GM12892 (cell line): ENCODE results near the gene PACS1.

Experiments used
- DNase-seq: peaks from one replicate; pipeline ENCODE4 v3.0.0; 2011; ENCODE audit not compliant: insufficient read length
- FAIRE-seq: peaks from 2 replicates; lab custom pipeline; 2011; peaks lifted over from hg19 to GRCh38; lab: Jason Lieb, UNC
- POLR2A ChIP-seq: IDR thresholded peaks from 2 replicates; pipeline ENCODE4 v1.6.1; 2011; ENCODE audit warnings: low read depth, low read length, control low read depth
- POLR2AphosphoS5 ChIP-seq: IDR thresholded peaks from 2 replicates; pipeline ENCODE4 v1.6.1; 2011; ENCODE audit warnings: low read depth, low read length, control low read depth
- TAF1 ChIP-seq: IDR thresholded peaks from 2 replicates; pipeline ENCODE4 v1.6.1; 2011; ENCODE audit warnings: low read depth, mild to moderate bottlenecking, control low read depth, low read length, borderline replicate concordance

The PACS1 gene

GRCh38 chr11:66116576-66117361 lies 46.7 kb downstream of the PACS1 start:
- DNase-seq (no peak), FAIRE-seq (no peak)
- no peak for TF ChIP-seq POLR2AphosphoS5
- TF ChIP-seq TAF1, result no peak
- TF ChIP-seq POLR2A, result no peak

DNA sequence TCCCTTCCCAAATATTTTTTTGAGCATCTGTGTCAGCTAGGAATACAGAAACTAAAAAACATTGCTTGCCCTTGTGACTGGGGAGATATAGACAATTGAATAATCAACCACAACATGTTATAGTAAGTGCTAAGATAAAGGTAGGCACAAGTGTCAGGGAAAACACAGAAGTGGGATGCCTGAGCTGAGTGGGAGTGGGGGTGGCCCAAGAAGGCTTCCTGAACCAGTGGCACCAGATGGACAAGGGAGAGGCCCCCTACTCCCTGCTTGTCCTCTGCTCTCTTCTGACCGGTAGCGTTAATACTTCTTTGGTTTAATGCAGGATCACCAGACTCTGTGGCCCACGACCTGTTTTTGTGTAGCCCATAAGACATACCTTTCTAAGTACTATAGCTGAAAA lies 48.8 kb downstream of the PACS1 start:
- FAIRE-seq (no peak), DNase-seq (no peak)
- TF ChIP-seq TAF1 (no peak), POLR2AphosphoS5 (no peak), POLR2A (no peak)

GRCh38 chr11:66119348-66120133 lies 49.5 kb downstream of the PACS1 start:
- DNase-seq, result no peak
- no peak for FAIRE-seq

GRCh38 chr11:66121466-66121865 lies 51.4 kb downstream of the PACS1 start:
- no peak for FAIRE-seq
- no peak for TF ChIP-seq POLR2AphosphoS5
- no peak for DNase-seq

More at GRCh38 chr11:66119348-66120133, 49.5 kb downstream of the PACS1 start:
- TF ChIP-seq POLR2AphosphoS5, result no peak

DNA sequence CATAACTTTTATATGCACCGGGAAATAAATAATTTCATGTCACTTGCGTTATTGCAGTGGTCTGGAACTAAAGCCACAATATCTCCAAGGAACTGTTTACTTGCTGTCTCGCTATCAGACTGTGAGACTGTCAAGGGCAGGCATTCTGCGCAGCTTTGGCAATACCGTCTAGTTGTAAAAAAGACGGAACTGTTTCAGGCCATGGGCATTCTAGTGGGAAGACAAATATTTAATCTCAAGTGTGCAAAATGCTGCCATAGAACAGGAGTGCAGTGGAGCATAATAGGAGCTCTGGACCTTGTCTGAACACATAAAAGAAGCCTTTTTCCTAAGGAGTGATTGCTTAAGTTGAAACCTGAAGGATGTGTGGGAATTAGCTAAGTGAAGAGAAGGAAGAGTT lies 53.8 kb downstream of the PACS1 start:
- FAIRE-seq, result no peak
- DNase-seq, result no peak
- TF ChIP-seq POLR2AphosphoS5 (no peak), POLR2A (no peak), TAF1 (no peak)

- FAIRE-seq, result peak; percentile 57
- TF ChIP-seq POLR2A (no peak), TAF1 (no peak), POLR2AphosphoS5 (no peak)
- no peak for DNase-seq
Measured at GRCh38 chr11:66124564-66124963, 54.5 kb downstream of the PACS1 start.

DNA sequence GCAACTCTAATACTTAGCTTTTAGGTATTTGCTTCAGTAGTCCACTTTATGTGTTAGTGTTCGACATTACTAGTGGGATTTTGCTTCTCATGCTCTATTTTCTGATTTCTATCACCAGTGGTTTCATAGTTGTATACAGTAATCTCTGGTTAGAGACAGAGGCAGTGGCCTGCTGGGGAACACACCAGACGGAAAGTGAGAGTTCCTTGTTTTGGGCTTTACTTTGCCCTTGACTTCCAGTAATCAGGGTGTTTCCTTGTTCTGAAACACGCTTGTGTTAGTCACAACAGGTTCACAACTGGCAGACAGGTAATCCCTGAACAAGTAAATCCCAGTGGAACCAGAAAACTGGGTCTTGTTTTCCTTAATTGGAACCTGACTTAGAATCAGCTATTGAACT lies 56.0 kb downstream of the PACS1 start:
- TF ChIP-seq TAF1 (no peak), POLR2AphosphoS5 (no peak), POLR2A (no peak)
- DNase-seq (no peak), FAIRE-seq (peak; percentile 88)

- peak; percentile 94 for FAIRE-seq
Measured at GRCh38 chr11:66126808-66127555, 56.9 kb downstream of the PACS1 start.

GRCh38 chr11:66130978-66131377 lies 60.9 kb downstream of the PACS1 start:
- DNase-seq (no peak), FAIRE-seq (no peak)
- TF ChIP-seq TAF1, result no peak
- TF ChIP-seq POLR2A, result no peak

More at GRCh38 chr11:66126808-66127555, 56.9 kb downstream of the PACS1 start:
- DNase-seq, result no peak
- TF ChIP-seq POLR2AphosphoS5, result no peak
- TF ChIP-seq TAF1, result 0 out of 2 replicates have a peak, but pooled peaks have one; percentile 39

DNA sequence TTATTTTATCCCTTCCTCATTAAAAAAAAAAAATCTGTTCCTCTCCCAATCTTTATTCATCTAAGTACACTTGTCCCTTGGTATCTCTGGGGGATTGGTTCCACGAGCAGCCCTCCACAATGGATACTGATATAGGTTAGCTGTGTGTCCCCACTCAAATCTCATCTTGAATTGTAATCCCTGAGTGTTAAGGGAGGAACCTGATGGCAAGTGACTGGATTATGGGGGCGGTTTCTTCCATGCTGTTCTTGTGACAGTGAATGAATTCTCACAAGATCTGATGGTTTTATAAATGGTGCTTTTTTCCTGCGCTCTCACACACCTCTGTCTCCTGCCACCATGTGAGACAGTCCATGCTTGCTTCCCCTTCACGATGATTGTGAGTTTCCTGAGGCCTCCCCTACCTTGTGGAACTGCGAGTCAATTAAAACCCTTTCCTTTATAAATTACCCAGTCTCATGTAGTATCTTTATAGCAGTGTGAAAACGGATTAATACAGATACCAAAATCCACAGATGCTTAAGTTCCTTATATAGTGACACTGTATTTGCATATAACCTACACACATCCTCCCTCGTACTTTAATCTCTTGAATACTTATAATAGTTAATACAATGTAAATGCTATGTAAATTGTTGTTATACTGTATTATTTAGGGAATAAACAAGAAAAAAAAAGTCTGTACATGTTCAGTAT lies 62.0 kb downstream of the PACS1 start:
- FAIRE-seq, result peak; percentile 76
- no peak for DNase-seq
- TF ChIP-seq TAF1, result no peak
- TF ChIP-seq POLR2A, result peak; percentile 96
- TF ChIP-seq POLR2AphosphoS5, result peak; percentile 97

GRCh38 chr11:66133216-66133775 lies 63.2 kb downstream of the PACS1 start:
- FAIRE-seq (no peak), DNase-seq (no peak)
- no peak for TF ChIP-seq POLR2A
- no peak for TF ChIP-seq POLR2AphosphoS5
- TF ChIP-seq TAF1, result no peak
